KG1 (cell line): Measurements from ENCODE around the gene L1CAM.

Experiments used
- DNase-seq: peaks from one replicate; lab custom pipeline; 2025; lab: John Stamatoyannopoulos, UW

The L1CAM gene

DNA sequence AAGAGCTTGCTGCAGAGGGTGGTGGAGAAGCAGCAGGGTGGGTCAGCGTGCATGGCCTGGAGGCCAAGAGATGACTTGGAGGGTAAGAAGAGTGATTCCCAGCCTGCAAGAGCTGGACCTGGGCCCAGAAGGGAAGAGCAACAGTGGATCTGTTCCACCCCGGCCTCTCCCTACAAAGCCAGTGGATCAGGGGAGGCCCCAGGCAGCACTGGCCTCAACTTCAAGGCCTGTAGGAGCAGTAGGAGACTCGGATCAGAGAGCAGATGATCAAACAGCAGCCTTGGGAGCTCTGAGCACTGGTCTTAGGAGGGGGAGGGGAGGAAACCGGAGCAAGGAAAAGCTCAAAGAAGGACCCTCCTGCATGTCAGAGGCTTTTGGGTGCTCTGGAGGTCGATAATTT, 7.6 kb downstream of the L1CAM start:
- no peak for DNase-seq

DNA sequence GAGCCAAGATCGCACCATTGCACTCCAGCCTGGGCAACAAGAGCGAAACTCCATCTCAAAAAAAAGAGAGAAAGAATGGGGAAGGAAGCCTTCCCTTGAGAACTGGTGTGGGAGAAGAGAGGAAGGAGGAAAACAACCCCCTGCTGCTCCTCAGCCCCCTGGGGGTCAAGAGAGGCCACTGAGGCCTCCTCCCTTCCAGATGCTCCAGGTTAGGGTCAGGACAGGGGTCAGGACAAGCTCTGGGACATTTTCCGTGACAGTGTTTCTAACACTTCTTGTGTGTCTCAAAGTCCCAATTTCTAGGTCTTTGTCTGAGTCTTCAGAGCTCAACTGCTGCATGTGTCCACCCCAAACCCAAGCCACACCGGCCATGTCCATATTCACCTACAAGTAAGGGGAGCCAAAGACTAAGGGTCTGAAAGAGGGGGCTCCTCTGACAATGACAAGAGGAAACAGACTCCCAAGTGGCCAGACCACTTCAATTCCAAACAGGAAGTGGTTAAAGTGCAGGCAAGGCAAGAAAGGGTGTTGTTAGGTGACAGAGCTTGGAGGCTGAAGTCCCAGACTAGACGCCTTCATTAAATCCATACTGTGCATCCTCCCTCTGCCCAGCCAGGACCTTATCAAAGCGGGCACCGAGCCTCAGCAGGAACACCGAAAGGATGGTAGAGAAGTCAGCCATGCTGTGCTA, 8.3 kb downstream of the L1CAM start:
- no peak for DNase-seq

DNA sequence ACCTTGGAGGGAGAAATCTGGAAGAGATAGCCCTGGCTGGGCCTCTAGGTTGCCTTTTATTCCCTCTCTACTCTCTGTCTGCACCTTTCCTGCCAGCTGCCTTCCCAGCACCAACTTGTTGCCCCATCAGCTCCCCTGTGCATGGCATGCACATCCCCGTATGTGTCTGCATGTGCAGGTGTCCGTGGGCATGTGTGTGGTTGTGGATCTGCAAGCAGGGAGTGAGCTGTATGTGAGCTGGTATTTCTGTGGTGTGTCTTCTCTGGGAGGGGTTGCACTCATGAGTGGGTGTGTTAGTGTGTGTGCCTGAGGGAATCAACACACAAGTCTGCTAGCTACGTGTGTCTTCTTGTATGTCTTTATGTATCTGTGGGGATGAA, 9.9 kb downstream of the L1CAM start:
- no peak for DNase-seq

DNA sequence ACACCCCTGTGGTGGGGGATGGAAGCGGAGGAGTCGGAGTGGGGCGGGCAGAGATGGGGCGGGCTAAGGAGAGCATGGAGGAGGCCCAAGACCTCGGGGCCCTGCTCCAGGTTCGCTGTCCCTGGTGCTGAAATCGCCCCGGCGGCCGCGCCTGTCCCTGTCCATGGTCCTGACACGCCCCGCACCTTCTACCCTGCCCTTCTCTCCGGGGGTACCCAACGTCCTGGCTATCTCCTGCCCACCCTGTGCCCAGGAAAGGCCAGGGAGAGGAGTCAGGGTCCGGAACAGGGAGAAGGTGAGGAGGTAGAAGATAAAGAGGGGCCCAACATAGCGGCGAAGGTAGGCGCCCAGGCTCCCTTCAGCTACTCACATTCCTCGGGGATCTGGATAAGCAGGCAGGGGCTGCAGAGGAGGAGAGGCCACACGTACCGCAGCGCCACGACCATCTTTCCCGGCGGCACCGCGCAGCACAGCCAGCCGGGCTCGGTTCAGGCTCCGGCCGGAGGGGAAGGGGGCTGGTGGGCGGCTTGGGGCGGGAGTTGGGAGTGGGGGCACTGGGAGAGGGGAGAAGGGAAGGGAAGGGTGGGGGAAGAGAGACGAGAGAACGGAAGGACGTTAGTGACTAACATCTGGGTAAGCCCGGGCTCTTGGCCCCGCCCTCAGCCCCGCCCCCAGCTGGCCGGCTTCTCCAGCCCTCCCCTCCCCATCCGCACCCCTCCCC, 10.4 kb downstream of the L1CAM start:
- DNase-seq: no peak

DNA sequence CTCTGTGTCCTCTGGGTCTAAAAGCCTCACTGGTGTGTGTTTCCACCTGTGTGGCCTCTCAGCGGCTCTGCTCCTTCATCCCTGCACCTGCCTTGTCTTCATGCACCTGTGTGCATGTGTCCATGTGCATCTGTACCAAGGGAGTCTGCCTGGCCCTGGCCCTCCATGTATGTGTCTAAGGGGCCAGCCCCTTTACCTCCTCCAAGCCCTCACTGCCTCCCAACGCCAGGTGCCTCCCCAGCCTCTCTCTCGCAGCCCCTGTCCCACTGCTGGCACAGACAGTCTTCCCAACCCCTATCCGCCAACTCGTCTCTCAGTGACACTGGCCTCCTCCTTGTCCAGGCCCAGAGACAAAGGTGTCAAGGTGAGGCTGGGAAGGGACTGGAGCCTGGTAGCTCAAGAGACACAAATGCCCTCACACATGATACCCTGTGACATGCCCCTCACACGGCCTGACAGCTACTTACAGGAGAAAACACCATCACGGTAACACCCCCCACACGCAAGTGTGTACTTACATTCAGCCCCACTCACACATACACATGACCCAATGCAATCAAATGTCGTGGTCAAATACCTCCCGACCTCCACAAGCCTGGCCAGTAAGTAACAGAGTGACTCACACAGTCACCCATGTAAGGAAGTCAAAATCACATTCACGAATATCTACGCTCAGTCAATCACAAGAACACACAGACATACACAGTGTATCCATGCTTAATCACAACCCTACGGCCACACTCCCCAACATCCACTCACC, 11.4 kb downstream of the L1CAM start:
- no peak for DNase-seq

DNA sequence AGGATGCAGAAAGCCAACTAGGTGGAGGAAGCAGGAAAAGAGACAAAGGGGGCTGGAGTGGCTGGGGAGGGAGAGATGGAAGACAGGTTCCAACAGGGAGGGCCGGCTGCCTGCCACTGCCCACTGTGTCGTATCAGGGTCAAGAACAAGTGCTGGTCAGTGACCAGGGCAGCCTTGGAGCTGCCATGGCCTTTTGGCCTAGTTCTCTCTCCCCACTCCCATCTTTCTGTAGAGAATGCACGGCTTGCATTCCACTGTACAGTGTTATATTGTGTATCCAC, 11.9 kb downstream of the L1CAM start:
- no peak for DNase-seq

DNA sequence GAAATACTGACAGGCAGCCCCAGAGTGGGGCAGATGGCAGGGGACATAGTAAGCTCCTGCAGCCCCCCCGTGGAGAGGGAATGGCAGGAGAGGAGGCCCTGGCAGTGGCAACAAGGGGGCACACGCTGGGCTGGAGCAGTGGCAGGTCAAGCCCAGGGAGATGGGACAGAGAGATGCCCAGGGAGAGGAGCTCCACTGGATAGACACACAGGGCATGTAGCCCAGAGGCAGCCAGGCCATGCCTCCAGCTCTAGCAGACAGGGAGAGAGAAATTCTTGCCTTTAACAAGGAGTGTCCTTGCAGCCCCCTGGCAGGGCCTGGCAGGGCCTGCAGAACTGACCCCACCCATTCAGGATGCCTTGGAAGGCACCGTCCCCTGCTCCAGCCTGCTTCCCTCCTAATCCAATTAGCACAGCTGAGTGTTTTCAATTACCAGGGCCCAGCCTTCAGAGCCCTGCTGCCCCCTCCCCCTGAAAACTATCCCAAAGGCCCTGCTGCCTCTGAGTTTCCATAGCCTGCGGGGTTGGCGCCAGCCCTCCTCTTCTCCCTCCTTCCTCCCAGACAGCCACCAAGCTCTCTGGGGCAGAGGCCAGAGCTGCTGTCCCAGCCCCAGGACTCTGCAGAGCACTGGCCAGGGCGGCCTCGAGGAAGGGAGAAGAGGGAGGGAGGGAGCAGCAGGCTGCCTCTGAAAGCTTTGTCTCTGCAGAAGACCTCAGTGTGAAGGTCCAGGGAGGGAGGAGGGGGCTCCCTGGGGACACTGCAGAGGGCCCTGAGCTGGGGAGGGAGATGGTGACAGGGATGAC, 12.5 kb downstream of the L1CAM start:
- DNase-seq: no peak

DNA sequence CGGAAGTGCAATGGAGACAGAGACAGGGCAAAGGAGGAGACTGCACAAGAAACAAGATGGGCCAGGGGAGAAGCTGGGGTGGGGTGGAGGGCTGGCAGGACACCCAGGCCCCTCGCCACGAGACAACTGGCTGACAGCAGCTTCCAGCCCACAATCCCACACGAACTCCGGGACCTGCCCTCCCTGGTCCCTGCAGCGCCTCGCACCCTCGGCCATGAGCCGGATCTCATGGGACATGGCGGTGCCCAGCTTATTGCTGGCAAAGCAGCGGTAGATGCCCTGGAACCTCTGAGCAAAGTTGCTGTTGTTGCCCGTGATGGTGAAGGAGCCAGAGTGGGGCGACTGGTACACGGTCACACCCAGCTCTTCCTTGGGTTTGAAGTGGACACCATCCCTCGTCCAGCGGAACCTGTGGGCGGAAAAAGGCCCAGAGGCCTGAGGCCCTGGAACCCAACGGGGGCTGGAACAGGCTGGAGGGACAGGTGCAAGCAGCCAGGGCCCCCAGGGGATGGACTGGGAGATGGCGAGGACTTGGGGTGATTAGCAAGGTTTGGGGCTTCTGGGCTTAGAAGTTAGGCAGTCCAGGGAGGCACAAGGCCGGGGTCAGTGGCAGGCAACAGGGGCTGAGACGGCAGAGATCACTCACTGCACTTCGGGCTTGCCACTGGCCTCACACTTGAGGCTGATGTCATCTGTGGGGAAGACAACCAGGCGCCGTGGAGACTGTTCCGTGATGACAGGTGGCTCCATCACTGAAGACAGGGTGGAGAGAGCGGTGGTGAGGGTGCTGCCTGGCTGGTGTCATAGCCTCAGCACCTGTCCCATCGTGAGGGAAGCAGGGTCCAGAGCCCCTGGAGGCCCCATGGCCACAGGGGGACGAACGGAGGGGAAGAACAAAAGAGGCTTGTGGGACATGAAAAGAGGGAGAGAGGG, 13.8 kb downstream of the L1CAM start:
- no peak for DNase-seq

DNA sequence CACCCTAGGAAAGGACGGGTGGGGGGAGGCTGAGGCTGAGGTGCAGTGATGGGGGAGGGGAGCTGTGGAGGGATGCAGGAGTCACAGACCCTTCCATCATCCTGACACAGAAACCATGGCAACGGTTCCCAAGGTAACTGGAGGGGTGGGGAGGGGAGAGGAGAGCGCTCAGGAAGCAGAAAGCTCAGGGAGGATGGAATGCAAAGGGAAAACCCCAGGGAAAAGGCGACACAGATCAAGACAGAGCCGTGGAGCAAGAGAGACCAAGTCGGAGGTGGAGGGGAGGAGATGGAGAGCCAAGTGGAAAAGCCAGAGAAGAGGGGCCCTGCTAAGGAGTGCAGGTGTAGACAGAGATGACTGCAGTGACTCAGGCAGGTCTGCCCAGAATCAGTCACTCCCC, 14.5 kb downstream of the L1CAM start:
- no peak for DNase-seq

DNA sequence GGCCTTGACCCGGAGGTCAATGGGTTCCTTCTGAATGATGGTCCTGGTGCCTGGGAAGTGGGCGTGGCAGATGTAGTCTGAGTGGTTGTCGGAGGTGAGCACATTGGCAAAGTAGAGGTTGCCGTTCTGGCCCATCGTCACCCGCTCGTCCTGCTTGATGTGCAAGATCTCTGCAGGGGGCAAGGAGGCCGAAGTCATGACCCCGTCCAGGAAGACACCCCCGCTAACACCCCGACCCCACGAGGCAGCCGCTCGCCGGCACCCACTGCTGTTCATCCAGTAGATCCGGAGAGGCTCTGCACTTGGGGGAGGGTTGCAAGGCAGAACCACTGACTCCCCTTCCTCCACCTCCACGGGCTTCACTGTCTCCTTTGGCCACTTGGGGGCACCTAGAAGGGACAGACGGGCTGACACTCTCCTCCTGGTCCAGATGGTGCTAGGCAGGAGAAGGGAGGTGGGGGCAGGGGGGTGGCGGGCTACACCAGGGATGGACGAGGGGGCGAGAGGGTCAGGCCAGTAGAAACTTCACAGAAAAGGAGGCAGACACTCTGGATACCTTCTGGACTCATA, 15.1 kb downstream of the L1CAM start:
- no peak for DNase-seq

DNA sequence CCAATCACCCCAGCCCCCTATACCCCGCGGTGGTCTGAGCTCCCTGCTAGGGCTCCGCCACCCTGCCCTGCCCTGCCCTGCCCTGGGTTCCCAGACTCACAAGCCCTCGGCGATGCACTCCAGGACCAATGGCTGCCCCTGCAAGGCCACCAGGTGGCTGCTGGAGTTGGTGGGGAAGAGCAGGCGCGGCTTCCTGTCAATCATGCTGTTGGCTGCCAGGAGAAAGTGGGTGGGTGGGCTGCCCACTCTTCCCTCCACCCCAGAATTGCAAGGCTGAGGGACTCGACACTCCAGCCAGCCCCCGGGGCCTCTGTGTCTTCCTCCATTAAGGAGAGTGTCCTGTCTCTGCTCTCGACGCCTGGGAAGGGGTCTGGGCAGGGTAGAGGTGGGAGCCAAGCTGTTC, 15.7 kb downstream of the L1CAM start:
- no peak for DNase-seq

DNA sequence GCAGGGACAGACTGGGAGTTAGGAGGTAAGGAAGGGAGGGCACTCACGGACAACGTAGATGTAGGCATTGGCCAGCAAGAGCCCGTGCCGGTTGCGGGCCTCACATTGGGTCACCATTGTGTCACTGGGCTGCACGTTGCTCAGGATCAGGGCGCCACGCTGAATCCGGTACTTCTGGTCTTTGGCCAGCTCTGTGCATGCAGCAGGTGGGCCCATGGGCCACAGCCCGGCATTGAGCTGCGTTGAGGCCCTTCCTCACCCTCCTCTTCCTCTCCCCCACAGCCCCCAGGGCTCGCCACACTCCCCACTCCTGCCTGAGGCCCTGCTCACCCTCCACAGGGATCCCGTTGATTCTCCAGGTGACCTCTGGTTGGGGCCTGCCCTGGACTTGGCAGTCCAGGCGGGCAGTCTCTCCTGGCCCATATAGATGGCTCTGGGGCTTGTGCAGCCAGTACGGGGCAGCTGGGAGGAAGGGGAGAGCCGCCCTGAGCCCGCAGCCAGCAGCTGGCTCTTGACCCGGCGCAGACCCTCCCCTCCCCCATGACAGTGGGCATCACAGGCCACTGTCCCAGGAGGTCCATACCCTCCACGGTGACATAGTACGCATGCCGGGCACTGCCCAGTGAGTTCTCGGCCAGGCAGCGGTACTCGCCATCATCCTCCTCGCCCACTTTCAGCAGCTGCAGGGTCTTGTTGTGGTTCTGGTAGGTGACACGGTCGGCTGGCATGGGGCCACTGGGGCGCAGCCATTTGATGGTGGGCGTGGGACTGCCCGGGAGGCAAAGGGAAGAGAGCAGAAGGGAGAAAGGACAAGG, 16.3 kb downstream of the L1CAM start:
- no peak for DNase-seq

DNA sequence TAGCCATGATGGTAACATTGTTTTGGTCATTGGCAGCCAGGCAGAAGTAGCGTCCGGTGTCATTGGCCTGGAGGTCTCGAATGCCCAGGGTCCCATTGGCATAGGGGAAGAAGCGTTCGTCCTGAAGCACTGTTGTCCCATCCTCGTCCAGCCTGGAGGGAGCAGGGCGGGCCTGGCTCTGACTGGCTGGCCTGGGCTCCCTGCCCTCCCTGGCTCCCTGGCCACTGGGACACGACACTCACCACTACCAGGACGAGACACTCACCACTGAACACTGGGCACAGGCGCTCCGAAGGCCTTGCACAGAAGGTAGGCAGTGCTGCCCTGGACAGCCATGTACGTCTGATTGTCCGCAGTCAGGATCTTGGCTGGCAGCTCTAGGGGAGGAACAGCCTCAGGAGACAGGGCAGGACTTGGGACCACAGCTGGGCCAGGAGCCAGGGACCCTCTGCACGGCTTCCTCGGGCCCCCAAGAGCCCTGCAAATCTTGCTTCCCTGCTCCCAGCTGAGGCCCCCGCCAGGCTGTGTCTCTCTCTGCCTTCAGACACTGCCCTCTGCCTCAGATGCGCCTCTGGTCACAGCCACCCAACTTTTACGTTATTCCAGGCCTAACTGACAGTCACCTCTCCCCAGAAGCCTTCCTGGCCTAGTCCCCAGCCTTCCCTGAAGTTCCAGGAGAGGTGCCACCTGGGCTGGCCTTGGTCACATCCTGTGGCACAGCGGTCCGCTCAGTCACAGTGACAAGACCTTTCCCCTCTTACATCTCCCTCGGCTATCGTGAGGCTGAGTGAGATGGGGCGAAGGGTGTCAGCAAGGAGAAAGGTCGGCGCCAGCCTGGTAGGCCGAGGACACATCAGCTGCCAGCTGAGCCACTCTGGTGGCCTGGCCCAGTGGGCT, 17.1 kb downstream of the L1CAM start:
- no peak for DNase-seq

DNA sequence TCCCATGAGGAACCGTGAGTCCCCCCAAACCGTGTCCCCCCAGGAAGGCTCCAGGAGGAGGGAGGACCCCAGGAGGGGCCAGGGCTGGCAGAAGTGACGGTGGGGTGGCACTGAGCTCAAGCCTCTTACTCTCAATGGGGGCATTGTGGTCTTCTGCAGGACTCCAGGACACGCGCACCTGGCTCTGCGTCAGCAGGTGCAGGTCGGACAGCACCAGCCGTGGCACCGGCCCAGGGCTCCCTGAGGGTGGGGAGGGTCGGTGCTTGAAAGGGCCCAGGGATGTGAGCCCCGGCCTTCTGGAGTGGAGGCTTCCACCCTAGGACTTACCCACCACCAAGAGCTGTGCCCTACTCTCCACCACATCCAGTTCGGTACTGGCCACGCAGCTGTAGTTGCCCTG, 18.3 kb downstream of the L1CAM start:
- no peak for DNase-seq

DNA sequence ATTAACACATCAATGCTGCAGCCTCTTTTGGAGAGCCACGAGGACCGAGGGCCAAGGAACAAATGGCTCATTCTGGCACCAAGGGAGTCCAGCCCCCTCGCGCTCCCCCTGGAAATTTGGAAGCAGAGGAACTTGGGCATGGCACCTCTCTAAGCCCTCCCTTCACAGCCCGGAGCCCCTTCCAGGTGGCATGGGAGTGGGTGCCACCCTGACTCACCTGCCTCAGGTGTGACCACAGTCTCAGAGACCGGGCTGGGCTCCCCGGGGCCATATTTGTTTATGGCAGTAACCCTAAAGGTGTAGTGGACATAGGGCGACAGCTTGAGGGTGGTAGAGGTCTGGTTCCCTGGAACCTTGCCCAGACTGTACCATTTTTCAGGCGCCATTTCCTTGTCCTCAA, 18.8 kb downstream of the L1CAM start:
- no peak for DNase-seq

DNA sequence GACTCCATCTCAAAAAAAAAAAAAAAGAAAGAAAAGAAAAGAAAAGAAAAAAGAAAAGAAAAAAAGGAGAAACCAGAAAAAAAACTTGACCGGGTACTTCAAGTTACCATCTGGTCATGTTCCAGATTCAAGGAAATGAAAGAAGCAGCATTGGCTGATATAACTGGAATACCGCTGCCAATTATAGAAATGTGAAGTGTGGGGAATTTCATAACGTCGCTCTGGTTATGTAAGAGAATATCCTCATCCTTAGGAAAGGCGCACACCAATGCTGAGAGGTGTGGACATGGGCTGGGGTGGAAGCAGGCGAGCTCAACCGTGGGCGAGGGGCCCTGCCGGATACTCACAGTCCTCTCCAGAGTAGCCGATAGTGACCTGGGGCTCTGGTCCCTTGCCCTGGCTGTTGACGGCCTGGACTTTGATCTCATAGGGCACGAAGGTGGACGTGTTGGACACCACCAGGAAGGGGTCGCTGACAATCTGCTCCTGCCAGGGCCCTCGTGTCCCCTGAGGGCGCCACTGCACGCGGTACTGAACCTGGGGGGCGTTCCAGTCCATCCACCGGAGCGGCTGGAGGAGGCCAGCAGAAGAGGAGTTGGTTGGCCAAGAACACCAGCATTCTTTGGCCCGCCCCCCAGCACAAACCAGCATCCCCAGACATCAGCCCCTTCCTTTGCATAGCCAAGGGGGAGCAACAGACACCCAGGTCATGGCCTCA, 19.5 kb downstream of the L1CAM start:
- DNase-seq: no peak

DNA sequence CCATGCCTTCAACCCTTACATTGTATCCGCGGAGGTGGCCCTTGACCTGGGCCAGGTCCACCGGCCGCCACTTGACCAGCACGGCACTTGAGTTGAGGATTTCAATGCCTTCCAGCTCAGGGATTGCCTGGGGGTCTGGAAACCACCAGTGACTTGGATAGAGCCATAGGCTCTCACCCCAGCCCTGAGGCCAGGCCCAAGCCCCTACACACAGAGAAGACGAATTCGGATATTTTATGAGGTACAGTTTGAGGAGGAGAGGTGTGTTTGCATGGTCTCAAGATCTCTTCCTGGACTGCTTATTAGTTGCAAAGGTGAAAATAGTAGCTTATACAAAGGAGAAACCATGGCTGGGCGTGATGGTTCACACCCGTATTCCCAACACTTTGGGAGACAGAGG, 20.3 kb downstream of the L1CAM start:
- no peak for DNase-seq

DNA sequence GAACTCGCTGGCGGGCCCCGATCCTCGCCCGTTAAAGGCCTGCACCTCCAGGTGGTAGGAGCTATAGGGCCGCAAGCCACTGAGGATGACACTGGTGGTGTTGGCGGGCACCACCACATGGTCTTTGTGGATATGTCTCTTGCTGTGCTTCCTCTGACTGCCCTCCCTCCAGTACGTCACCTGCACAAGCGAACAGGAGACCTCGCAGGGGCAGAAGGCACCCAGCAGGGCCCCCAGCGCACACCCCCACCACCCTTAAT, 20.7 kb downstream of the L1CAM start:
- DNase-seq: no peak
